Measurements from ENCODE around the gene IQSEC1. TPM values are rescaled to one million over a fixed set of nuclear protein-coding genes. Genes with fewer than 3 reads are reported as not detected.

IQSEC1 gene
- total and polyA plus RNA-seq, 10 of the 15 experiments (the other 5 are each of a cell fraction or from before 2014, with no cell fraction given): 0.92 to 55.2 (median 8.5) TPM

- FAIRE-seq: no peak
- Histone ChIP-seq H3K27ac (ENCODE audit: control insufficient read depth, insufficient read depth) (no peak overlapping the region), H3K9ac (ENCODE audit: control insufficient read depth, insufficient read depth, low read length) (no peak overlapping the region), H3K4me3 (no peak overlapping the region), H3K79me2 (ENCODE audit: control insufficient read depth, insufficient read depth, low read length) (peaks cover 61% of the 10 kb centered on the region), H3K9me3 (replicated peaks; ENCODE audit: control insufficient read depth, insufficient read depth, low read length) (peaks cover 2% of the 10 kb centered on the region; the same call in 1 of the 3 replicates), H3K4me1 (ENCODE audit: control insufficient read depth, insufficient read depth, low read length) (peaks cover 21% of the 10 kb centered on the region), H3K27me3 (replicated peaks in 1 of 2; ENCODE audit: control insufficient read depth in 2 of 2, insufficient read depth in 2 of 2, low read length in 1 of 2) (no peaks in the 10 kb centered on the region), H2AFZ (ENCODE audit: control insufficient read depth, low read depth, low read length) (no peak overlapping the region), H3K36me3 (ENCODE audit: control insufficient read depth in 2 of 2, insufficient read depth in 2 of 2, low read length in 1 of 2) (peaks cover 0 to 2% of the 10 kb centered on the region in 2 experiments; a peak in 1 of 4 replicates), H4K20me1 (ENCODE audit: control insufficient read depth, insufficient read depth) (0 out of 2 replicates have a peak, but pooled peaks cover 3% of the 10 kb centered on the region), H3K4me2 (ENCODE audit: control insufficient read depth, insufficient read depth) (no peak overlapping the region)
- RAD21 ChIA-PET (ENCODE audit: unreplicated experiment): no interaction called here
- SMC1A ChIA-PET (ENCODE audit: uncharacterized antibody, unreplicated experiment): no interaction called here
- no peak for ATAC-seq
- intact Hi-C loops (cut with micrococcal nuclease; ENCODE audit: unreplicated experiment) (no loop called here), in situ Hi-C loops (cut with MboI) (no loop called here)
- CTCF ChIA-PET: no interaction called here
- POLR2A ChIA-PET: no interaction called here
- 95% methylated on average over 2 of the region's 2 CpGs for WGBS (ENCODE audit: insufficient coverage, insufficient replicate concordance, low lambda C conversion rate, missing lambda C conversion rate)
- no peak for DNase-seq (ENCODE audit: low read depth, low spot score)
- TF ChIP-seq POLR2A (IDR thresholded peaks at IDR 0.05; ENCODE audit: low read depth, low read length) (no peak), CREB1 (IDR thresholded peaks at IDR 0.05; ENCODE audit: low read depth) (no peak), POU2F2 (IDR thresholded peaks at IDR 0.05; ENCODE audit: borderline replicate concordance, low read depth, low read length) (no peak), MXI1 (IDR thresholded peaks at IDR 0.05; ENCODE audit: low read depth, low read length) (no peak), USF2 (IDR thresholded peaks at IDR 0.05; ENCODE audit: borderline replicate concordance, low read depth, low read length) (no peak), MLLT1 (IDR thresholded peaks at IDR 0.05) (no peak)
- no TSS peak for BruUV-seq (replicated peaks)
Measured at GRCh38 chr3:12991481-12991837, 81.8 kb downstream of the IQSEC1 start.

All from GM12878 (cell line).